GM19467 (cell line): ENCODE results near the gene RPUSD1.
"Not testable (repeated sequence)": the region's sequence is repeated elsewhere in the genome, so short reads cannot be mapped to it uniquely, and the experiment has no call there.

ENCODE experiments used
- ATAC-seq: cut with Tn5 transposase; IDR thresholded peaks from one replicate; pipeline ENCODE4 v1.9.1; 2021; ENCODE audit warnings: mild to moderate bottlenecking, moderate library complexity; ENCODE audit not compliant: unreplicated experiment

The RPUSD1 gene

GRCh38 chr16:785563-786535 lies 2.3 kb downstream of the RPUSD1 start:
- no peak for ATAC-seq

DNA sequence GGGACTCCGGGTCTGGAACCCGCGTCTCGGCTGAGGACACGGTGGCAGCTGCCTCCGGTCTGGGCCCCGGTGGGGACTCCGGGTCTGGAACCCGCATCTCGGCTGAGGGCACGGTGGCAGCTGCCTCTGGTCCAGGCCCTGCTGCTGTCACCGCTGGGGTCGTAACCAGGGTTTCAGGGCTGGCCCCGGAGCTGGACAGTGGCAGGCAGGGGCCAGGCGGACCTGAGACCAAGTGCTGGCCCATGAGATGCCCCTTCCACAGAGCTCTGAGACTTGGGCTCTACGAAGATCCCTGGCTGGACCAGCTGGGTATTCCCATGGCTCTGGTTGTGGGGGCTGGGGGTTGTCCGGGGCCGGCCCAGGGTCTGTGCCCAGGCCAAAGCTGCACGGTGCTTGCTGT lies 3.8 kb downstream of the RPUSD1 start:
- ATAC-seq: no peak

- ATAC-seq: no peak
Measured at GRCh38 chr16:783404-784161, 4.6 kb downstream of the RPUSD1 start.

DNA sequence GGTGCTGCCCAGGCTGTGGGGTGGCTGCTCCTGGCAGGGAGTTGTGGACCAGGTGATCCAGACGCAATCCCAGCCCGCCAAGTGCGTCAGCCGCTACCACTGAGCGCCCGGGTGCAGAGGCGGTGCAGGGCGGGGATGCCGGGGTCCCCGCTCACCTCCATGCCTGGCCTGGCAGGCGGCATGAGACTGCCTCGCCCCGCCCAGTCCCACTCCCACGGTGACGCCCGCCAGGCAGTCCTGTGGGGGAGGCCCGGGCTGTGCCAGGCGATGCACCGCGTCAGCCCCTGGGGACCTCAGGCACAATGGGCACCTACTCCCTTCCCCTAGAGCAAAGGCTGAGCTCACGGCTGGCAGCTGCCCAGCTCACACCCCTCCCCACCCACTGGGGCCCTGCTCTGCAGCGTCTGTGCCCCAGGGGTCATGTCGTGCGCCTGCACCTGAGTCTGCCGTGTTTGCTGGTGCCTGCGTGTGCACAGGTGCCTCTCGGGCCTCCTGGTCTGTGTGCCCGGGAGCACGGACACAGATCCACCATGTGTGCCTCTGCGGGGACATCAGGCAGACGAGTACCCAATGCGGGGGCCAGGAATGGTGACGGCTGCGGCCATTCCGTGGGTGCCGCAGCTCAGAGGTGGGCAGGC lies 5.3 kb downstream of the RPUSD1 start:
- no peak for ATAC-seq

DNA sequence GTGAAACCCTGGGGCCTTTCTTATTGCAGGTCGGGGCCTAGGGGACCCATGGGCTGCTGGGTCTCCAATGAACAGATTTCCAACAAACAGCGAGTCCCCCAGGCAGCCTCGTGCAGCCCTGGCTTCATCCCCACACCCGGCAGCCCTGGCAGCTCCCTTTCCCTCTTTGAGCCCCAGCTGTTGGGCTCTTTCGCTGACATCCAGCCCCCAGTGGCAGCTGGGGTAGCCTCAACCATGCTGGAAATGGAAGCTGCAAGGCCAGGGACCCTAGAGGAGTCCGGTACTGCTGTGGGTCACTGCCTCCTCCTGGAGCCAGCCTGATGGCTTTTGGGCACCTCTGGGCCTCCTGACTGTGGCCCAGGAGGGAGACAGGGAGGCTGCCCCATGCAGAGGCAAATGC lies 5.9 kb downstream of the RPUSD1 start:
- no peak for ATAC-seq

DNA sequence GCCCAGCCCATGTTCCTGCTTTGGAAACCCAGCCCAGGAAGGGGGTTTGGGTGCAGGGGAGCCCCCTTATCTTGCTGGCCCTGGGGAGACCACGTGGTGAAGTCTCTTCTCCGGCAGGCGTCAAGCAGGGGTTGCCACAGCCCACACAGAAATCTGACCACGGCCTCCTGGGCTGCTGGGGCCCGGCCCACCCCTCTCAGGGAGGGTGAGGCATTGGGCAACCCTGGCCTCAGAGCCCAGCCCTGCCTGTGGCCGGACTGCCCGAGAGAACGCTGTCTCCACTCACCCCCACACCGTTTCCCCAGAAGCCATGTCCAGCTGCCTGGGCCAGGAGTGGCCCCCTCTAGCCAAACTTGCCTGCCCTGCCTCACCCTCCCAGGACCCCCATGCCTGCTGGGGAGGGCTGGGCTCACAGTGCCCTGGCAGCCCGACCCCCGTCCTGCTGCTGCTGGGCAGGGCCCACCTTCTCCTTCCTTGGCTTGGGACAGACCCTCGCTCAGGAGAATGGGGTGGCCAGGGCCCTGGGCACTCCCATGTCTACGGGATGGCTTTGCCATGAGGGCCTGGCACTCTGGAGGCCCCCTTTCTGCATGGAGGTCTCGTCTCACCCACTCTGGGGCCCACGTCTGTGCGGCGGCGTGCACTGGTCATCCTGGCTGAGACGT lies 6.7 kb downstream of the RPUSD1 start:
- ATAC-seq: no peak

- no peak for ATAC-seq
Measured at GRCh38 chr16:780296-780695, 7.9 kb downstream of the RPUSD1 start.

DNA sequence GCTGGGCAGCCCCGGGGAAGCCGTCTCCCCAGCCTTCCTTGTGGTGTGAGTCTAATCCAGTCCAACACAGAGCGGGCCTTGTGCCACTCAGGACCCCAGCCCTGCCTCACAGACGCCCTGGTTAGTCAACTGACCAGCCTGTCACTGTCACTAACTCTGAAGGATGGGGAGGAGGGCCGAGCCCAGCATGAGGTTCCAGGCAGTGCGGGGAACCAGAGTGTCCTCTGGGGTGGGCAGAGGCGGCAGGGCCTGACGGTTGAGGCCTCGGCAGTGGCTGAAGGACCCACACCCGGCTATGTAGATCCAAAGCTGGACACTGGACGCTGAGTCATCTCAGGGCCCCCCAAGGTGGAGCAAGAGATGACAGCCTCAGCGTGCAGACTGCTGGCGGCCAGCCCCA lies 8.6 kb downstream of the RPUSD1 start:
- no peak for ATAC-seq

GRCh38 chr16:778909-779527 lies 9.2 kb downstream of the RPUSD1 start:
- no peak for ATAC-seq

DNA sequence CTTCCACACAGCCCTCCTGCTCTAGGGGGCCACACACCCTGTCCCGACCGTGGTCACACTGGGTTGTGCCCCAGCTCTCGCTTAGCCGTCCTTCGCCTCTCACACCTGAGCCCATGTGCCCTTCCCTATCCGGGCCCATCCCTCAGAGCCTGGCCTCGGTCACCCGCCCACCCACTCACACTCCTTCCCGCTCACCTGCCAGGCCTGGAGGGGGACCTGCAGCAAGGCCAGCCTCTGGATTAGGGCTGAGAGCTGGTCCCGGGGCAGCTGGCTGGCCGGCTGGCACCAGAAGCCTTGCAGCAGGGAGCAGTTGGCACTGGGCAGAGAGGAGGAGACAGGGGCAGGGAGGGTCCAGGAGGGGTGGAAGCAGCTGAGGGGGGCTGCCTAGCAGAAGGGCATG lies 9.7 kb downstream of the RPUSD1 start:
- ATAC-seq: no peak

DNA sequence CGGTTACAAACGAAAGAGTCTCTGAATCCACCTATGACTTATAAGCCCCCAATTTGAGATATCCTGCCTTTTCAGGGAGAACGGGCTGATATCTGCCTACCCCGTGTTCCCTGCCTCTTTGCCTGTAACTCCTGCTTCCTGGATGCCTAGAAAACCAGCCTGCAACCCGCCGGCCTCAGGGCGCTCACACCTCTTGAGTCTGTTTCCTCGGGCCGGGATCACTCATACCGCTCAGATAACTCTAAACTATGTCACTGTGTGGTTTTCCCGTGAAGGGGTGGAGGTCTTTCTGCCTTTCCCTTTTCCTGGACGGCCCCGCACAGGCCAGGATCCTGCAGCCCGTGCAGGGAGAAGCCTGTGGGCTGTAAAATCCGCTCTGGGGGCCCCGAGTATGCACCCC lies 10.4 kb downstream of the RPUSD1 start:
- no peak for ATAC-seq

DNA sequence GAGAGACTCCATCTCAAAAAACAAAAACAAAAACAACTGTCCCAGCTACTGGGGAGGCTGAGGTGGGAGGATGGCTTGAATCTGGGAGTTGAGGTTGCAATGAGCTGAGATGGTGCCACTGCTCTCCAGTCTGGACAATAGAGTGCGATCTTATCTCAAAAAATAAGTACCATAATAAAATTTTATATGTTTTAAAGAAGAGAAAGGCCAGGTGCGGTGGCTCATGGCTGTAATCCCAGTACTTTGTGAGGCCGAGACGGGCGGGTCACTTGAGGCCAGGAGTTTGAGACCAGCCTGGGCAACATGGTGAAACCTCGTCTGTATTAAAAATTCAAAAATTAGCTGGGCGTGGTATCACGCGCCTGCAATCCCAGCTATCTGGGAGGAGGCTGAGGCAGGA lies 11.4 kb downstream of the RPUSD1 start:
- no peak for ATAC-seq

GRCh38 chr16:776298-776697 lies 11.9 kb downstream of the RPUSD1 start:
- not testable (repeated sequence) for ATAC-seq

- ATAC-seq: no peak
Measured at GRCh38 chr16:775236-775796, 12.9 kb downstream of the RPUSD1 start.

DNA sequence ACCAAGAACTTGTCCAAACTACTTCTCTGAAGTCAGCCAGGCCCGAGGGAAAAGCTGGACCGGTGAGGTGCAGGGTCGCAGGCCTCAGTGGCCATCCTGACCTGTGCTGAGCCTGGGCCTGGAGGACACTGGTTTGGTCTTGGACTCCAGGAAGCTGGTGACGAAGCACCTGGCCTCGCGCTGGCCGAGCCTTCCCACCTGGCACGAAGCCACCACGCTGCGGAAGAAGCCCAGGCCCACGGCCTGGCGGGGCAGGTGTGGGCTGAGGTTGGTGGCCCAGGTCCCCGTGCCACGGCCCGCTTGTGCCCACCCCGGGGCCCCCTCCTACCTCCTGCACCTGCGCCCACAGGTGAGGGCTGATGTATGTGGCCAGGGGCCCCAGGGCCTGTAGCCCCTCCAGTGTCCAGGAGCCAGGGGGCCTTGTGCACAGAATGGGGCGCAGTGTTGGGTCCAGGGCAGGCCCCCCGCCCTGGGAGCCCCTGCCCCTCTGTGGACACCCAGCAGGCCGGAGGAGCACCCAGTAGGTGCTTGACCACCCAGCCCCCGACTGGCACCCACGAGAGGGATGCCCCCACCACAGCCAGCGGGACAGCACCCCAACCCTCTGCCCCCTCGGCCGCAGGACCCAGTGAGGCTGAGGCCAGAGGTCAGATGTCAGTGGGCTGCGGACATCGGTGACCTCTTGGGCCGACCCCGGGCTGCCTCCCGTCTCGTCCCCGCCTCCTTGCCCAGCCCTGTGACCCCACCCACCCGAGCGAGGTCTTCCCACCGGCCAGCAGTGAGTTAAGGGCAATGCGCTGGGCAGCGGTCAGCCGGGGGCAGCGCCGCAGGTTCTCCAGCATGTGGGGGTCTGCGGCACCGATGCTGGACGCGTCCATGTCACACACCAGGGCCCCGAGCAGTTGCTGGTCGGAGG lies 13.8 kb downstream of the RPUSD1 start:
- no peak for ATAC-seq

GRCh38 chr16:772959-773358 lies 15.2 kb downstream of the RPUSD1 start:
- no peak for ATAC-seq

- ATAC-seq: no peak
Measured at GRCh38 chr16:770411-770810, 17.8 kb downstream of the RPUSD1 start.

DNA sequence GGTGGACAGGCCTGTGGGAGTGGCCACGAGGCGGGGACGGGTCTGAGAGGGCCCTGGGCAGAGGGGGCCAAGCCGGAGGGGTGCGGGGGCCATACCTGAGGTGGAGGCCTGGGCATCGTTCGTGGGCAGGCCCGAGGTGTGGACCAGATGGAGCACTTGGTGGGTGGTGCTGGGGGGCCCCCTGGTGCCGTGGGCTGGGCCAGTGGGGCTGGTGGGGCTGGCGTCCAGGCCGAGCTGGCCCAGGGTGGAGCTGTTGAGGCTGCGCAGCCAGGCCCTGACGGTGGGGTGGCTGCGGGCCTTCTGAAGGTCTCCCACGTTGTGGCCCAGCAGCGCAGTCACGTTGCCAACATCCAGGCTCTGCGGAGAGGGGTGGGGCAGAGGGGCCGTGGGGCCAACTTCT lies 18.2 kb downstream of the RPUSD1 start:
- ATAC-seq: no peak

GRCh38 chr16:769184-769784 lies 18.9 kb downstream of the RPUSD1 start:
- no peak for ATAC-seq
